ENCODE measurements around the gene ZNF441. TPM values are rescaled to one million over a fixed set of nuclear protein-coding genes. Genes with fewer than 3 reads are reported as not detected.
"Not testable (repeated sequence)": the region's sequence is repeated elsewhere in the genome, so short reads cannot be mapped to it uniquely, and the experiment has no call there.

ZNF441 gene
- total and polyA plus RNA-seq, 4 donors: 1.8 to 7.4 (median 5.7) TPM

- Histone ChIP-seq H3K36me3 (ENCODE audit: control insufficient read depth in 4 of 4, insufficient read depth in 3 of 4, low read depth in 1 of 4, low read length in 3 of 4) (peaks cover 0 to 2% (median 0%) of the 10 kb centered on the region in 4 donors), H3K27me3 (ENCODE audit: control insufficient read depth in 4 of 4, insufficient read depth in 4 of 4, low read length in 3 of 4) (no peaks in the 10 kb centered on the region), H3K4me1 (ENCODE audit: control insufficient read depth in 4 of 4, insufficient read depth in 4 of 4, low read length in 3 of 4) (peaks cover 0 to 13% (median 7%) of the 10 kb centered on the region in 4 donors), H3K9me3 (ENCODE audit: control insufficient read depth in 4 of 4, low read length in 3 of 4) (peaks cover 0 to under 1% (median 0%) of the 10 kb centered on the region in 4 donors), H3K27ac (ENCODE audit: low read depth in 1 of 2, low read length in 2 of 2) (peak overlapping the region; percentile 74 to 76), H3K4me3 (ENCODE audit: low read depth in 1 of 3, low read length in 3 of 3) (peak overlapping the region; percentile 63 to 83 (median 74)), H3K9ac (ENCODE audit: low read depth in 1 of 2, low read length in 2 of 2) (peak overlapping the region; percentile 48 to 77)
- WGBS: 9% methylated on average over 13 of the region's 13 CpGs
- TF ChIP-seq ZBTB33 (IDR thresholded peaks at IDR 0.05) (no peak), EGR1 (IDR thresholded peaks at IDR 0.05; ENCODE audit: low read depth in 2 of 2) (no peak), YY1 (IDR thresholded peaks at IDR 0.05) (no peak), JUND (IDR thresholded peaks at IDR 0.05) (no peak), RXRA (IDR thresholded peaks at IDR 0.05) (no peak), NR2F2 (IDR thresholded peaks at IDR 0.05) (no peak), GABPA (IDR thresholded peaks at IDR 0.05 in 1 of 2, conservative IDR thresholded peaks at IDR 0.05 in 1 of 2) (no peak), RAD21 (IDR thresholded peaks at IDR 0.05) (no peak), SP1 (IDR thresholded peaks at IDR 0.05) (no peak), TAF1 (conservative IDR thresholded peaks at IDR 0.05) (no peak), HNF4G (IDR thresholded peaks at IDR 0.05) (no peak), FOXA1 (IDR thresholded peaks at IDR 0.05) (no peak)
- TF ChIP-seq, protein P1, sequence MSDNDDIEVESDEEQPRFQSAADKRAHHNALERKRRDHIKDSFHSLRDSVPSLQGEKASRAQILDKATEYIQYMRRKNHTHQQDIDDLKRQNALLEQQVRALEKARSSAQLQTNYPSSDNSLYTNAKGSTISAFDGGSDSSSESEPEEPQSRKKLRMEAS (IDR thresholded peaks at IDR 0.05): no peak
- TF ChIP-seq, protein P2, sequence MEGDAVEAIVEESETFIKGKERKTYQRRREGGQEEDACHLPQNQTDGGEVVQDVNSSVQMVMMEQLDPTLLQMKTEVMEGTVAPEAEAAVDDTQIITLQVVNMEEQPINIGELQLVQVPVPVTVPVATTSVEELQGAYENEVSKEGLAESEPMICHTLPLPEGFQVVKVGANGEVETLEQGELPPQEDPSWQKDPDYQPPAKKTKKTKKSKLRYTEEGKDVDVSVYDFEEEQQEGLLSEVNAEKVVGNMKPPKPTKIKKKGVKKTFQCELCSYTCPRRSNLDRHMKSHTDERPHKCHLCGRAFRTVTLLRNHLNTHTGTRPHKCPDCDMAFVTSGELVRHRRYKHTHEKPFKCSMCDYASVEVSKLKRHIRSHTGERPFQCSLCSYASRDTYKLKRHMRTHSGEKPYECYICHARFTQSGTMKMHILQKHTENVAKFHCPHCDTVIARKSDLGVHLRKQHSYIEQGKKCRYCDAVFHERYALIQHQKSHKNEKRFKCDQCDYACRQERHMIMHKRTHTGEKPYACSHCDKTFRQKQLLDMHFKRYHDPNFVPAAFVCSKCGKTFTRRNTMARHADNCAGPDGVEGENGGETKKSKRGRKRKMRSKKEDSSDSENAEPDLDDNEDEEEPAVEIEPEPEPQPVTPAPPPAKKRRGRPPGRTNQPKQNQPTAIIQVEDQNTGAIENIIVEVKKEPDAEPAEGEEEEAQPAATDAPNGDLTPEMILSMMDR (IDR thresholded peaks at IDR 0.05; ENCODE audit: low read depth, low read length, missing input control): no peak
- TF ChIP-seq, protein P3, sequence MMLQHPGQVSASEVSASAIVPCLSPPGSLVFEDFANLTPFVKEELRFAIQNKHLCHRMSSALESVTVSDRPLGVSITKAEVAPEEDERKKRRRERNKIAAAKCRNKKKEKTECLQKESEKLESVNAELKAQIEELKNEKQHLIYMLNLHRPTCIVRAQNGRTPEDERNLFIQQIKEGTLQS (IDR thresholded peaks at IDR 0.05): no peak
- no peak for DNase-seq (ENCODE audit: low spot score)
These were observed 47.9 kb downstream of the ZNF441 start for GRCh38 chr19:11814700-11815035.

DNA sequence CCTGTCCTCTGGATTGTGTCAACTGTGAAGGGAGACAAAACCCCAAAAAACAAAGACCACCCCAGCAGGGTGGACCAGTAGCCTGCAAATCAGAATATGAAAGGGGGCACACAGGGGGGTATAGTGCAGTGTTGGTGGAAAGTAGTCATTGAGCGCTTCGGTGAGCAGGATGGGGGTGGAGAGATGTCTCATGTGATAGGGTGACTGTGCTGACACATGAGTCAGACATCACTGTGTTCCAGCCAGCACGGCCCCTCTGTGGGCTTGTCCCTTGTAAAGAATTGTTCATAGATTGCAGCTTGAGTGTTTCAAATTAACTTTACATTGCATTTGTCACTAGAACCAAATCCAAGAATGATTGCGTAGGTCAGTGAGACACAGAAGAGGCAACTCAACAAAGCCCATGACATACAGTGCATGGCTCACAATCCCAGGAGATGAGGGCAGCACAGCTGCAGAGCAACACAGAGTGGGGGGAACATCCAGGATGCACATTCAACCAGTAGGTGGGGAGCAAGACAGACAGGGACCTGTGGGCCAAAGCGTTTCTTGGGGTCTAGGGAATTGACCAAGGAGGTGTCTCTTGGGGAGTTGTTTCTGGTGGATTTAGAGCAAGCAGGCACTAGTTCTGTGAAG lies 54.8 kb downstream of the ZNF441 start:
- TF ChIP-seq HNF4A (conservative IDR thresholded peaks at IDR 0.05) (no peak), GABPA (IDR thresholded peaks at IDR 0.05 in 1 of 2, conservative IDR thresholded peaks at IDR 0.05 in 1 of 2) (no peak)
- Histone ChIP-seq H3K4me1 (ENCODE audit: control insufficient read depth in 4 of 4, insufficient read depth in 4 of 4, low read length in 3 of 4) (no peaks in the 10 kb centered on the region), H3K9ac (ENCODE audit: low read depth in 1 of 2, low read length in 2 of 2) (no peak overlapping the region), H3K4me3 (ENCODE audit: low read depth in 1 of 3, low read length in 3 of 3) (no peak overlapping the region), H3K27ac (ENCODE audit: low read depth in 1 of 2, low read length in 2 of 2) (no peak overlapping the region), H3K36me3 (ENCODE audit: control insufficient read depth in 4 of 4, insufficient read depth in 3 of 4, low read depth in 1 of 4, low read length in 3 of 4) (peaks cover 4 to 7% (median 6%) of the 10 kb centered on the region in 4 donors), H3K27me3 (ENCODE audit: control insufficient read depth in 4 of 4, insufficient read depth in 4 of 4, low read length in 3 of 4) (no peaks in the 10 kb centered on the region), H3K9me3 (ENCODE audit: control insufficient read depth in 4 of 4, low read length in 3 of 4) (peaks cover 0 to 3% (median under 1%) of the 10 kb centered on the region in 4 donors)
- no peak for DNase-seq (ENCODE audit: low spot score)
- 87% methylated on average over 5 of the region's 5 CpGs for WGBS

DNA sequence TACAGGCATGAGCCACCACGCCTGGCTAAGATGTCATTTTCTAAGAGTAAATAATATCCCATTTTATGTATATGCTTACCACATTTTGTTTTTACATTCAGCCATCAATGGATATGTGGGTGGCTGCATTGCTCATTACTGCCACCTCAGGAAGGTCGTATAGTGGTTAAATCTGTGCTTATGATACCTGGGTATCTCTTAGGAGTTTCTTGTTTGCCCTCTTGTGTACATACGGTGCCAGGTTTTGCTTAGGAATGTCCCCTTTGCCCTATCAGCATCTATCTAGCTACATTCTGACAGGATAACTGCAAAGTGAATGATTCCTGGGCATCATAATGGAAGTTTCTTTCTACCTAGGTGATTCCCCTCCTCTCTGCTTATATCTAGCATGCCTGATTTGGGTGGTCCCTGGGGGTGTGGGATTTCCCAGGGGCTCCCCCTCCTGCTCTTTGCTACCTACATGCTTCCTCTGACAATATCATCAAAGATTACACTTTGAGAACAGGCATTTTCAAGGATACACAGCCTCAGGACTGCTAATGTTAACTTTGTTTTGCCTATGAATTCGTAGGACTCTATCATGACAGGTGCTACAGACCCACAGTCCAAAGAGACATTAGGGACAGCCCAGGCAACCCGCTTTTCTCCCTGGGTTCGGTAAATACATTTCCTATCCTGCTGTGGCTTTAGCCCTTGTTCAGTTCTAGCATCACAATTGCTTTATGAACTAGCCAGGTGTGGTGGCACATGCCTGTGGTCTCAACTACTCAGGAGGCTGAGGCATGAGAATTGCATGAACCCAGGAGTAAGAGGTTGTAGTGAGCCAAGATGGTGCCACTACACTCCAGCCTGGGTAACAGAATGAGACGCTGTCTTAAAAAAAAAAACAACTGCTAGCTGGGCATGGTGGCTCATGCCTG lies 62.4 kb downstream of the ZNF441 start:
- H3K9ac ChIP-seq (ENCODE audit: low read depth in 1 of 2, low read length in 2 of 2); DNase-seq (ENCODE audit: low spot score); H3K27me3 ChIP-seq (ENCODE audit: control insufficient read depth in 4 of 4, insufficient read depth in 4 of 4, low read length in 3 of 4); H3K4me1 ChIP-seq (ENCODE audit: control insufficient read depth in 4 of 4, insufficient read depth in 4 of 4, low read length in 3 of 4); H3K27ac ChIP-seq (ENCODE audit: low read depth in 1 of 2, low read length in 2 of 2): not testable (repeated sequence)
- WGBS: 96% methylated on average over 7 of the region's 7 CpGs
- Histone ChIP-seq H3K9me3 (ENCODE audit: control insufficient read depth in 4 of 4, low read length in 3 of 4) (peaks cover 28 to 59% (median 32%) of the 10 kb centered on the region in 4 donors), H3K36me3 (ENCODE audit: control insufficient read depth in 4 of 4, insufficient read depth in 3 of 4, low read depth in 1 of 4, low read length in 3 of 4) (peaks cover 13 to 48% (median 39%) of the 10 kb centered on the region in 4 donors), H3K4me3 (ENCODE audit: low read depth in 1 of 3, low read length in 3 of 3) (peak overlapping the region in 2 of 3 donors; percentile 49 to 75)
